Spleen (tissue), 11 donors: ENCODE measurements around the gene SLC25A13. TPM values are rescaled to one million over a fixed set of nuclear protein-coding genes. Genes with fewer than 3 reads are reported as not detected.

ENCODE experiments used
- DNase-seq: peaks from one replicate; pipeline ENCODE4 v3.0.0-alpha.2; 2020
- H3K27ac ChIP-seq, 8 donors: fragments of 200-600 bp; sonication (generic) in 7 of 8; 1 replicate in 4 of 8; 2 replicates in 4 of 8; pipeline versions ENCODE4 v1.5.0 to v1.8.0; 2016 to 2021; ENCODE audit warnings: inconsistent platforms in 4 of 8, mild to moderate bottlenecking in 4 of 8, moderate library complexity in 1 of 8
- H3K27me3 ChIP-seq, 7 donors: fragments of 200-600 bp; sonication (generic) in 6 of 7; replicated peaks in 1 of 7; 1 replicate in 4 of 7; 2 replicates in 3 of 7; pipeline versions ENCODE4 v1.5.0 to v1.8.0; 2016 to 2021; ENCODE audit warnings: inconsistent platforms in 3 of 7, mild to moderate bottlenecking in 1 of 7
- H3K36me3 ChIP-seq, 6 donors: fragments of 200-600 bp; sonication (generic) in 5 of 6; 1 replicate in 4 of 6; 2 replicates in 2 of 6; pipeline versions ENCODE4 v1.5.0 to v1.8.0; 2016 to 2021; ENCODE audit warnings: inconsistent platforms in 2 of 6
- H3K4me1 ChIP-seq, 6 donors: fragments of 200-600 bp; sonication (generic) in 5 of 6; 1 replicate in 3 of 6; 2 replicates in 3 of 6; pipeline versions ENCODE4 v1.5.0 to v1.8.0; 2016 to 2021; ENCODE audit warnings: inconsistent platforms in 3 of 6
- H3K4me3 ChIP-seq, 8 donors: fragments of 200-600 bp; sonication (generic) in 7 of 8; 1 replicate in 4 of 8; 2 replicates in 4 of 8; pipeline versions ENCODE4 v1.5.0 to v1.8.0; 2016 to 2021; ENCODE audit warnings: inconsistent platforms in 4 of 8, mild to moderate bottlenecking in 4 of 8, moderate library complexity in 2 of 8
- H3K9me3 ChIP-seq, 8 donors: fragments of 200-600 bp; sonication (generic) in 7 of 8; 1 replicate in 4 of 8; 2 replicates in 4 of 8; pipeline versions ENCODE4 v1.5.0 to v1.8.0; 2016 to 2021; ENCODE audit warnings: inconsistent platforms in 4 of 8
- POLR2A ChIP-seq, 3 donors: fragments of 450-650 bp; IDR thresholded peaks; one replicate each; pipeline ENCODE4 v1.5.1; 2017; ENCODE audit warnings: antibody characterized with exemption in 3 of 3, mild to moderate bottlenecking in 1 of 3
- POLR2AphosphoS5 ChIP-seq, 3 donors: sonication (generic); formaldehyde crosslinking; IDR thresholded peaks; one replicate each; pipeline ENCODE4 v1.5.1; 2017; ENCODE audit warnings: antibody characterized with exemption in 3 of 3
- WGBS, 5 donors: extraction: QIAGEN DNeasy Blood & Tissue Kit in 3 of 5; methylation state at CpG; one replicate each; pipeline versions ENCODE4 v1.1.5 to v1.1.7; 2013 to 2018; 5-methylcytosine and 5-hydroxymethylcytosine counted together
- intact Hi-C: fragments of 100-400 bp; cut with DNase I; formaldehyde crosslinking; loops from one replicate; pipeline ENCODE4 v1.15.0; 2023; ENCODE audit warnings: low total_unique reads
- polyA plus RNA-seq, 3 donors: library from polyadenylated mRNA; stranded (reverse); fragments of 200-250 nt; gene quantifications; one replicate each; pipeline ENCODE4 v1.2.1, GENCODE V29; 2013
- total RNA-seq, 7 donors: library from RNA; depleted of rRNA in 3 of 7; stranded (reverse); fragments of >200 nt in 3 of 7; fragmentation: NEBNext Ultra II Directional in 4 of 7; extraction: Animal tissue kit (Norgen Biotek cat#: 25700) in 4 of 7; gene quantifications; one replicate each; pipeline versions ENCODE4 v1.1.0 to v1.2.1, GENCODE V29; 2016 to 2021
- TF ChIP-seq, protein P1 (sequence below), 11 experiments: fragments of 200-600 bp in 7 of 11; fragments of 450-650 bp in 4 of 11; sonication (generic) in 4 of 11; IDR thresholded peaks in 8 of 11; conservative IDR thresholded peaks in 3 of 11; 1 replicate in 7 of 11; 2 replicates in 4 of 11; pipeline versions ENCODE4 v1.4.0 to v1.8.0; 2016 to 2021; ENCODE audit warnings: antibody characterized with exemption in 11 of 11, inconsistent platforms in 4 of 11, mild to moderate bottlenecking in 1 of 11
- donor health status: healthy with polysubstance abuse.
- donor health status: DM: no; HTN: no; CAD: no; lungs with moderate emphysema.
- donor health status: DM: no; HTN: no; CAD: no.
- donor health status: Bipolar disorder and iron deficiency.
- donor health status: healthy.
- donor health status: DM: no; HTN: no; CAD: no.
- donor health status: DM: yes; HTN: yes; CAD: no.

Gene SLC25A13
- total and polyA plus RNA-seq, 10 donors: 6.3 to 44.4 (median 25.9) TPM

DNA sequence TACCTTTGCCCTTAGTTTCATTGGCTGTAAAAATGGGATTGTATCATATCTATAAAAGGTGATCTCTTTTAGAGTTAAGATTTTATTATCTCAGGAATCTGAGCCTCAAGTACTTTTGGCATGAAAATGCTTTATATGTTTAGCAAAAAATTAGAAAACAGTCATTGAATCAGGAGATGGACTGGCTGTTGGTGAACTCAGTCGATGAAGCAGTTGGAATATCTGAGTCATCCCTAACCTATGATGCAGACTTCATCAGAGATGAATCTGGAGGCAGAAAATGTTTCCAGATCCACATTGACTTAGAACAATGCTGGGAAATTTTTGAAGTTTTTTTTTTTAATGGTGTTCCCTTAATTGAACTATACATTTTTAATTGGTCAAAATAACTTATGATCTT, 228.5 kb downstream of the SLC25A13 start:
- no peak overlapping the region for H3K4me3 ChIP-seq
- WGBS, 5 donors: 57 to 85% (median 65%) methylated on average over 1 of the region's 1 CpG
- DNase-seq: no peak
- no peaks in the 10 kb centered on the region for H3K36me3 ChIP-seq
- intact Hi-C loops: no loop called here
- TF ChIP-seq, protein P1, sequence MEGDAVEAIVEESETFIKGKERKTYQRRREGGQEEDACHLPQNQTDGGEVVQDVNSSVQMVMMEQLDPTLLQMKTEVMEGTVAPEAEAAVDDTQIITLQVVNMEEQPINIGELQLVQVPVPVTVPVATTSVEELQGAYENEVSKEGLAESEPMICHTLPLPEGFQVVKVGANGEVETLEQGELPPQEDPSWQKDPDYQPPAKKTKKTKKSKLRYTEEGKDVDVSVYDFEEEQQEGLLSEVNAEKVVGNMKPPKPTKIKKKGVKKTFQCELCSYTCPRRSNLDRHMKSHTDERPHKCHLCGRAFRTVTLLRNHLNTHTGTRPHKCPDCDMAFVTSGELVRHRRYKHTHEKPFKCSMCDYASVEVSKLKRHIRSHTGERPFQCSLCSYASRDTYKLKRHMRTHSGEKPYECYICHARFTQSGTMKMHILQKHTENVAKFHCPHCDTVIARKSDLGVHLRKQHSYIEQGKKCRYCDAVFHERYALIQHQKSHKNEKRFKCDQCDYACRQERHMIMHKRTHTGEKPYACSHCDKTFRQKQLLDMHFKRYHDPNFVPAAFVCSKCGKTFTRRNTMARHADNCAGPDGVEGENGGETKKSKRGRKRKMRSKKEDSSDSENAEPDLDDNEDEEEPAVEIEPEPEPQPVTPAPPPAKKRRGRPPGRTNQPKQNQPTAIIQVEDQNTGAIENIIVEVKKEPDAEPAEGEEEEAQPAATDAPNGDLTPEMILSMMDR (IDR thresholded peaks at IDR 0.05 in 8 of 11, conservative IDR thresholded peaks at IDR 0.05 in 3 of 11): no peak
- TF ChIP-seq POLR2A (IDR thresholded peaks at IDR 0.05) (no peak), POLR2AphosphoS5 (IDR thresholded peaks at IDR 0.05) (no peak)
- peaks cover 0 to 14% (median 0%) of the 10 kb centered on the region in 7 donors for H3K27me3 ChIP-seq
- H3K27ac ChIP-seq: no peak overlapping the region
- H3K4me1 ChIP-seq: no peaks in the 10 kb centered on the region
- H3K9me3 ChIP-seq: no peaks in the 10 kb centered on the region

- Histone ChIP-seq H3K27ac (no peak overlapping the region), H3K36me3 (no peaks in the 10 kb centered on the region), H3K4me1 (no peaks in the 10 kb centered on the region), H3K9me3 (no peaks in the 10 kb centered on the region), H3K27me3 (peaks cover 0 to 14% (median 0%) of the 10 kb centered on the region in 7 donors), H3K4me3 (no peak overlapping the region)
- WGBS, 5 donors: 82 to 91% (median 87%) methylated on average over 6 of the region's 6 CpGs
- TF ChIP-seq POLR2A (IDR thresholded peaks at IDR 0.05) (no peak), POLR2AphosphoS5 (IDR thresholded peaks at IDR 0.05) (no peak)
- TF ChIP-seq, protein P1 (IDR thresholded peaks at IDR 0.05 in 8 of 11, conservative IDR thresholded peaks at IDR 0.05 in 3 of 11): no peak
- intact Hi-C loops: no loop called here
- no peak for DNase-seq
Measured at GRCh38 chr7:96090756-96091155, 231.1 kb downstream of the SLC25A13 start.

- no peak for DNase-seq
- Histone ChIP-seq H3K36me3 (no peaks in the 10 kb centered on the region), H3K4me3 (no peak overlapping the region), H3K27me3 (peaks cover 0 to 14% (median 0%) of the 10 kb centered on the region in 7 donors), H3K27ac (no peak overlapping the region), H3K9me3 (no peaks in the 10 kb centered on the region), H3K4me1 (no peaks in the 10 kb centered on the region)
- intact Hi-C loops: no loop called here
- 68 to 88% (median 78%) methylated on average over 3 of the region's 3 CpGs for WGBS, 5 donors
- TF ChIP-seq POLR2A (IDR thresholded peaks at IDR 0.05) (no peak), POLR2AphosphoS5 (IDR thresholded peaks at IDR 0.05) (no peak)
Measured at GRCh38 chr7:96089511-96089910, 232.4 kb downstream of the SLC25A13 start.

- TF ChIP-seq, protein P1 (IDR thresholded peaks at IDR 0.05 in 8 of 11, conservative IDR thresholded peaks at IDR 0.05 in 3 of 11): no peak
- no peak for TF ChIP-seq POLR2AphosphoS5 (IDR thresholded peaks at IDR 0.05)
- TF ChIP-seq POLR2A (IDR thresholded peaks at IDR 0.05): no peak
- no peaks in the 10 kb centered on the region for H3K4me1 ChIP-seq
- no peak overlapping the region for H3K4me3 ChIP-seq
- H3K36me3 ChIP-seq: no peaks in the 10 kb centered on the region
- H3K27ac ChIP-seq: no peak overlapping the region
- WGBS, 5 donors: 66 to 80% (median 68%) methylated on average over 5 of the region's 5 CpGs
- H3K9me3 ChIP-seq: no peaks in the 10 kb centered on the region
- intact Hi-C loops: no loop called here
- H3K27me3 ChIP-seq: peaks cover 0 to 14% (median 0%) of the 10 kb centered on the region in 7 donors
- DNase-seq: no peak
Measured at GRCh38 chr7:96088579-96088978, 233.3 kb downstream of the SLC25A13 start.

DNA sequence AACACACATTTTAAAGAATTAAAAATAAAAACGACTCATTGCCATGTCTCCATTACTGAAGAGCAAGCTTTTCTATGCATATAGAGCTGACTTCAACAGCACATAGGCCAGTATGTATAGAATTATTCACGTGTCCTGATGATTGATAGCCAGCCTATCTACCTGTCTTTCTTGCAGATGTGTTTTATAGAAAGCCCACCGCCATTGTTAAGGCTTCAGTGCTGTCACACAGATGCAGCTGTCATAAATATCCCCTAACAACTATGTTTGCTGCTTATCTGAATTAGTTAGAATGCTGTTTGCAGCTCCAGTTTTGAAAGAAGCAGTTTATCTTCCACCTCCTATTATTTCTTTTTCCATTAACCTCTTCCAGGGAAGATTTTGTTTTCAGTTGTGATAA, 235.9 kb downstream of the SLC25A13 start:
- intact Hi-C loops: no loop called here
- no peak for DNase-seq
- WGBS, 5 donors: 64 to 89% (median 81%) methylated on average over 3 of the region's 3 CpGs
- no peaks in the 10 kb centered on the region for H3K4me1 ChIP-seq
- no peaks in the 10 kb centered on the region for H3K9me3 ChIP-seq
- TF ChIP-seq POLR2AphosphoS5 (IDR thresholded peaks at IDR 0.05) (no peak), POLR2A (IDR thresholded peaks at IDR 0.05) (no peak)
- TF ChIP-seq, protein P1 (IDR thresholded peaks at IDR 0.05 in 8 of 11, conservative IDR thresholded peaks at IDR 0.05 in 3 of 11): no peak
- peaks cover 0 to 12% (median 0%) of the 10 kb centered on the region in 7 donors for H3K27me3 ChIP-seq
- H3K4me3 ChIP-seq: no peak overlapping the region
- H3K27ac ChIP-seq: no peak overlapping the region
- H3K36me3 ChIP-seq: no peaks in the 10 kb centered on the region
